Glutamatergic neuron (in vitro differentiated cells): ENCODE data around the gene LOXL3. TPM values are rescaled to one million over a fixed set of nuclear protein-coding genes. Genes with fewer than 3 reads are reported as not detected.

Experiments
- DNase-seq: peaks from one replicate; pipeline ENCODE4 v3.0.0; 2022
- H3K27ac Mint-ChIP-seq: one replicate; pipeline ENCODE4 v1.8.0; 2020; ENCODE audit warnings: mild to moderate bottlenecking, mixed read lengths, inconsistent platforms; ENCODE audit not compliant: unreplicated experiment
- H3K27me3 Mint-ChIP-seq: one replicate; pipeline ENCODE4 v1.8.0; 2020; ENCODE audit warnings: mild to moderate bottlenecking, moderate library complexity, mixed read lengths, inconsistent platforms; ENCODE audit not compliant: unreplicated experiment
- H3K36me3 Mint-ChIP-seq: one replicate; pipeline ENCODE4 v1.8.0; 2020; ENCODE audit warnings: mild to moderate bottlenecking, mixed read lengths, inconsistent platforms; ENCODE audit not compliant: unreplicated experiment
- H3K4me1 Mint-ChIP-seq: one replicate; pipeline ENCODE4 v1.8.0; 2020; ENCODE audit warnings: mild to moderate bottlenecking, low read depth, mixed read lengths, inconsistent platforms; ENCODE audit not compliant: unreplicated experiment
- H3K4me3 Mint-ChIP-seq: one replicate; pipeline ENCODE4 v1.8.0; 2020; ENCODE audit warnings: mild to moderate bottlenecking, mixed read lengths, inconsistent platforms; ENCODE audit not compliant: unreplicated experiment
- H3K9me3 Mint-ChIP-seq: one replicate; pipeline ENCODE4 v1.8.0; 2020; ENCODE audit warnings: mild to moderate bottlenecking, moderate library complexity, mixed read lengths, inconsistent platforms; ENCODE audit not compliant: unreplicated experiment
- CTCF ChIP-seq: fragments of 200-600 bp; sonication (generic); IDR thresholded peaks from one replicate; pipeline ENCODE4 v1.5.0; 2021; ENCODE audit not compliant: partially characterized antibody, unreplicated experiment
- total RNA-seq: library from RNA; stranded (reverse); fragmentation: NEBNext Ultra II Directional; extraction: Animal tissue kit (Norgen Biotek cat#: 25700); gene quantifications from one replicate; pipeline ENCODE4 v1.2.1, GENCODE V29; 2021; ENCODE audit not compliant: unreplicated experiment

LOXL3 gene
- total RNA-seq, 1 donor from 2014 or later, result 64.2 TPM

- no peaks in the 10 kb centered on the region for H3K4me1 Mint-ChIP-seq
- H3K27me3 Mint-ChIP-seq, result peaks cover 29% of the 10 kb centered on the region
- no peak for DNase-seq
- H3K36me3 Mint-ChIP-seq, result peaks cover 9% of the 10 kb centered on the region
- H3K9me3 Mint-ChIP-seq, result peaks cover 12% of the 10 kb centered on the region
- H3K27ac Mint-ChIP-seq, result no peak overlapping the region
- no peak for TF ChIP-seq CTCF
- no peak overlapping the region for H3K4me3 Mint-ChIP-seq
Observed at GRCh38 chr2:74524005-74524404, 29.7 kb downstream of the LOXL3 start.

GRCh38 chr2:74522516-74522915 is 31.2 kb downstream of the LOXL3 start:
- Mint-ChIP-seq H3K4me3 (no peak overlapping the region), H3K27me3 (peaks cover 30% of the 10 kb centered on the region)

GRCh38 chr2:74516650-74517049 is 37.1 kb downstream of the LOXL3 start:
- H3K36me3 Mint-ChIP-seq, result peaks cover 8% of the 10 kb centered on the region
- no peak overlapping the region for H3K27ac Mint-ChIP-seq
- TF ChIP-seq CTCF, result no peak
- H3K27me3 Mint-ChIP-seq, result peaks cover 27% of the 10 kb centered on the region
- peaks cover 4% of the 10 kb centered on the region for H3K4me1 Mint-ChIP-seq
- H3K4me3 Mint-ChIP-seq, result peak overlapping the region; percentile 53
- peaks cover 11% of the 10 kb centered on the region for H3K9me3 Mint-ChIP-seq
- DNase-seq, result peak; percentile 11

More at GRCh38 chr2:74522516-74522915, 31.2 kb downstream of the LOXL3 start:
- no peak overlapping the region for H3K27ac Mint-ChIP-seq
- no peaks in the 10 kb centered on the region for H3K4me1 Mint-ChIP-seq
- no peak for DNase-seq
- peaks cover 7% of the 10 kb centered on the region for H3K9me3 Mint-ChIP-seq
- peaks cover 9% of the 10 kb centered on the region for H3K36me3 Mint-ChIP-seq
- no peak for TF ChIP-seq CTCF

GRCh38 chr2:74515981-74516633 is 37.6 kb downstream of the LOXL3 start:
- peak; percentile 78 for DNase-seq
- Mint-ChIP-seq H3K27ac (no peak overlapping the region), H3K27me3 (peaks cover 27% of the 10 kb centered on the region), H3K4me1 (peaks cover 6% of the 10 kb centered on the region), H3K9me3 (peaks cover 13% of the 10 kb centered on the region), H3K4me3 (peak overlapping the region; percentile 53), H3K36me3 (peaks cover 8% of the 10 kb centered on the region)
- TF ChIP-seq CTCF, result no peak

- no peak for TF ChIP-seq CTCF
- no peak overlapping the region for H3K27ac Mint-ChIP-seq
- peaks cover 13% of the 10 kb centered on the region for H3K9me3 Mint-ChIP-seq
- H3K4me3 Mint-ChIP-seq, result peak overlapping the region; percentile 76
- H3K36me3 Mint-ChIP-seq, result peaks cover 8% of the 10 kb centered on the region
- peaks cover 28% of the 10 kb centered on the region for H3K27me3 Mint-ChIP-seq
- no peak for DNase-seq
- peaks cover 6% of the 10 kb centered on the region for H3K4me1 Mint-ChIP-seq
Observed at GRCh38 chr2:74515271-74515980, 38.3 kb downstream of the LOXL3 start.
